Inflammatory macrophage treated with lipopolysaccharide for 4 hours (primary cell): ENCODE data around the gene TMEFF2.

Experiments used
- DNase-seq: peaks from one replicate; pipeline ENCODE4 v3.0.0-alpha.2; 2020

TMEFF2 gene

DNA sequence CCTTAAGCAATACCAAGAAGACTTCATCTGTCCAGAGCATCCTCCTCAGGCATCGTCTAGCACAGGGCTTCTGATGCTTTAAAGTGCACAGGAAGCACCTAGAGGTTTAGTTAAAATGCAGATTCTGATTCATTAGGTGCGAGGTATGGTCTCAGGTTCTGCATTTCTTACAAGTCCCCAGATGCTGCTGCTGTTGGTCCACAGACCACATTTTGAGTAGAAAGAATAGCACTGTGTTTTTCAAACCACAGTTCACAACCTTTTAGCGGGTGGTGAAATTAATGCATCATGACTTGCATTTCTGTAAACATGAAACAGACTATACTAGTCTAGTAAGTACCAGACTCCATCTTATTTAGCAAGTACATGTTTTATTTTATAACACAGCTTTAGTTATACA lies 134.6 kb downstream of the TMEFF2 start:
- DNase-seq, result no peak

DNA sequence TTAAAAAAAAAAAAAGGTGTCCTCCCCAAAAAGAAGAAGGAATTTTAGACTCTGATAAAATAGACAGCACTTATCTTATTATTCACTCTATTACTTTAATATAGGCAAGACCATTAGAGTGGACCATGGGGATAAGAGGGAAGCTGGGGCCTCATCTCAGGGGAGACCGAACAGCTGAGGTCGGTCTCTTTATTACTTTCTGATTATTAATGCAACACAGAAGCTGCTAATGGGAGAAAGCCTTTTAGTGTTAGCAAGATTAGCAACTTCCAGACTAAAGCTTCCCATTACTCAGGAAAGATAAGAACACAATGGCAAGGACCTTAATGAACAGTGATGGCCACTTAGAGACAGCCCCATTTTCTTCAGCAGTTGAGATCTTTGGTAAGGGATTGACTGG lies 135.5 kb downstream of the TMEFF2 start:
- DNase-seq, result no peak

DNA sequence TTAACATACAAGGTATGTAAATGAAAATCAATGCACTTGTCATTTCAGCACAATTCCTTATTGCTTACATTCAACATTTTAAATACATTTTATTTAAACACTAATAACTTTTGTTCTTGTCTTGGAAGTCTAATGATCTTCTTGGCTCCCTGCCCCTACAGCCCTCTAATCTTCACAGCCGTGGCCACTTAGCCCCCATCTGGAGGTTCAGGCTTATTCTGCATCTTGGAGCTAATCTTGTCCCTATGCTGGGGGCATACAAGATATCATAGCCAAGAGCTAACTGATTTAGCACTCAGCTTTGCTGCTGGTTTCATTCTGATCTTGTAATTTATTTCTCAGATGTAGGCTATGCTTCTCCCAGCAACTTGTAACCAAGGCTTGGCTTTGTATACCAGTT lies 140.8 kb downstream of the TMEFF2 start:
- DNase-seq, result no peak

- DNase-seq, result no peak
These were observed 143.2 kb downstream of the TMEFF2 start for GRCh38 chr2:192051533-192051932.

DNA sequence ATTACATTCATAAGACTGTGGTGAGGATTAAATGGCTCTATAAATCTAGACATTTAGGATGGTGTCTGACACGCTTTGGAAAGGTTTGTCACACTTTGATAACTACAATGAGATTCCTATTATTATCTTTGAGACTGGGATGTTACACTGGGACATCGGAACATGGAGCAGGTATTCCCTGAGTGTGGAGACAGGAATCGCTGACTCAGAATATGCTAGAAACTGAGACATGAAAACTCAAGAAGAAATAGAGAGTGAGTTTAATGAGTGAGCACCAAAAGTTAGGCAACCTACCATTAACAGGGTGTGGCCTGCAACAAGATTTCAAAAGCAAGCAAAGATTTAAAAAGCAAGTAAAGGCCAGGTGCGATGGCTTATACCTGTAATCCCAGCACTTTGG lies 145.4 kb downstream of the TMEFF2 start:
- no peak for DNase-seq

DNA sequence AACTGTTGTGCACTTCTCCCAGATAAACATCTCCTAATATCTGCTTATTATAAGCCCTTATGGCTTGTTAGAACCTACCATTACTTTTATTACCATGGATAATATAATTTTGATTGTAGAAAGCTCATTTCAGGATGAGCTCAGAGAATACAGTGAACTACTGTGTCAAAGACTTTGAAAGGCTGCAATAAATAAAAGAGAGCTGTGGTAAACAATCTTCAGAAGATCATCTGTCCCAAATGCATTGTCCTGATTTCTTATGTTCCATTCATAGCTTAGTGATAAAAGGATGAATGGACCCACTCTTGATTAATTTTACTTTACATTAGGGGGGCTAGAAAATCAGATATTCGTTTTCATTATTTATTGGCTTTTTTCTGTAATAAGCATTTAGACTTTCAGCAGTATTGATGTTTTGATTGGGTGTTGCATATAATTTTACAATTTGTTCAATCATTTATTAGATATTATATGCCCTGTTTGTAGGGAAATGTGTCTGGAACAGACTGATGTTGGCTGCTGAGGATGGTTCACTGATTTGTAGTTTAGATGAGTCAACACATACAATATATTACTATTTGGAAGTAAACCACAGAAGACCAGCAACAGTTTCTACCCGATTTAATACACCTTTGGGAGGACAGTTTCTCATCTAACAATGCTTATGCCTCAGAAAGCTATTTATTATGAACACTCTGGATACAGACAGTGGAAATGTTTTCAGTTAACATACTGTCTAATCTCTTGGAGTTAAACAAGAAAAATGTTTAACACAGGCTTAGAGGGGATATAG lies 147.2 kb downstream of the TMEFF2 start:
- DNase-seq, result no peak

DNA sequence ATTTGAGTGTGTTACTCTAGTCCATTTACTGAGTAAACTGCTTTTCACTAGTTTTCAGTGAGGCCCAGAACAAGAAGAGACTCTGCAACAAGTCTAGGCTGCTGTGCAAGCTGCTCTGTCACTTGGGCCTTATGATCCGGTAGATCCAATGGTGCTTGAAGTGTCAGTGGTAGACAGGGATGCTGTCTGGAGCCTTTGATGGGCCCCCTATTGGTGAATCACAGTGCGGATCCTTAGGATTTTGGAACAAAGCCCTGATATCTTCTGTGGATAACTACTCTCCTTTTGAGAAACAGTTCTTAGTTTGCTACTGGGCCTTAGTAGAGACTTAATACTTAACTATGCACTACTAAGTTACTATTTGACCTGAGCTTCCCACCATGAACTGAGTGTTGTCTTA lies 150.2 kb downstream of the TMEFF2 start:
- no peak for DNase-seq

DNA sequence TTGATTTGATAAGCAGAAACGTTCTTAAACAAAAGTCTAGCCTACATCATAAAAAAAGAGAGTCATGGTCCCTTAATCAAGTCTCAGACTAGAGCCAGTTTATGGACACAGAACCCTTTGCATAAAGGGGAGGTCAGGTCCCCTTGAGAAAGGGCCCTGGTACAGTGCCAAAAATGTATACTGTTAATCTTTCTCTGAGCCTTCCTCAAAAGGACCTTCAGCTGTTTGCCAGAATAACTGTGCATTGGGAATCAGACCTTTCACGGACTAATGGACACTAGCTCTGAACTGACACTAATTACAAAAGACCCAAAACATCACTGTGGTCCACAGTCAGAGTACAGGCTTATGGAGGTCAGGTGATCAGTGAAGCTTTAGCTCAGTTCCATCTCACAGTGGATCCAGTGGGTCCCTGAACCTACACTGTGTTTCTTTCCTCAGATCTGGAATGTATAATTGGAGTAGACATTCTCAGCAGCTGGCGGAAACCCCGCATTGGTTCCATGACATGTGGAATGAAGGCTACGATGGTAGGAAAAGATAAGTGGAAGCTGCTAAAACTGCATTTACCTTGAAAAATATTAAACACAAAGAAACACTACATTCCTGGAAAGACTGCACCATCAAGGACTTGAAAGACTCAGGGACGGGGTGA lies 151.4 kb downstream of the TMEFF2 start:
- no peak for DNase-seq

DNA sequence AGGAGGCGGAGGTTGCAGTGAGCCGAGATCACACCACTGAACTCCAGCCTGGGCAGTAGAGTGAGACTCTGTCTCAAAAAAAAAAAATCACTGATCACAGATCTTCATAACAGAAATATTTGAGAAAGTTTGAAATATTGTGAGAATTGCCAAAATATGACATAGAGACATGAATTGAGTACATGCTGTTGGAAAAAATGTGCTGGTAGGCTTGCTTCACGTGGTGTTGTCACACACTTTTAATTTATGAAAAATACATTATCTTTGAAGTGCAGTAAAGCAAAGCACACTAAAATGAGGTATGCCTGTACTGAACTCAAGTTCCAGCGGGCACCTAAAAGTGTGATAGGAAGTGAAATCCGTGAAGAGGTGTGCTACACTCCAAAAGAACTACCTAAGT lies 152.6 kb downstream of the TMEFF2 start:
- DNase-seq, result no peak

GRCh38 chr2:192038110-192038509 lies 156.6 kb downstream of the TMEFF2 start:
- DNase-seq, result no peak

DNA sequence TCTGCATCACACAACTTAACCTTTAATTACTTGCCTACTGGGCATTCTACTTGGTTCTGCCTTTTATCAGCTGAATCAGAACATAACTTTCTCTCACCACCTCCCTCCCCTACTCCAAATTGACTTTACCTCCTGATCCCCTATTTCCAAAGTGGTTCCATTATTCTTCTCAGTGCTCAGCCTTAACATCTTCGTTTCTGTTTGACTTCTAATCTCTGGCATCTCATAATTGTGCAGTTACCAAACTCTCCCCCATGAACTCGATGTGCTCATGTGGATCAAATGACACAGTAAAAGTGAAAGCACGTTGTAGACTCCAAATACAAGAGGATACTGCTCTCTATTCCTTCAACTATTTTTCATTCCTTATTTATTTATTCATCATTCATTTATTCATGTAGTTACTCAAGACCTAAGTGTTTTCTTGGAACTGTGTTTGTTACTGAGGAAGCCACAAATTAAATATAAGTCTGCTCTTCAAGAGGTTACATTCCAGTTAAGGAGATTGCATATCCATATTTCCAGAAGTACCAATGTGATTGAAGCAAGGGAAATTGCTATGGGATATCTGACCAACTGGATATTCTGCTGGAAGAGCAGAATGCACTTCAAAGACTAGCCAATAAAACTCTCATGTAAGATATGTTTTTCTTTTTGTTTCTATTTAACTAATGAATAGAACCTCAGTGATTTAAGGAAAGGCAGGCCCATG lies 158.8 kb downstream of the TMEFF2 start:
- no peak for DNase-seq

DNA sequence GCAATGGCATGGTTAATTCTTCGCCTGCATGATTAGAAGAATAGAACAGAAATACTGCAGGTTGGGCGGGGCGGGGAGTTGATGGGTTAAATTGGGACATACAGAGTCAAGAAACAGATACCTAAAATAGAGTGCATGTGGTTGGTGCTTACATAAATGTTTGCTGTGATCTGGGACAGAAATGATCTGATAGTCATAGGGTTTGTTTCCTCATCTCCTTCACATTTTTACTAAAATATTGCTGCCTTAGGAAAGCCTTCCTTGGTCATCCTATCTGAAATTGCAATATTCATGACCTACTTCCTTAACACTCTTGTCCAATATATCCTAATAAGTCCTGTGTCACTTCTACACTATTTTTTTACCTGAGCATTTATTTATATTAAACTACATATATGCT lies 163.9 kb downstream of the TMEFF2 start:
- peak; percentile 31 for DNase-seq

GRCh38 chr2:192030289-192030688 lies 164.4 kb downstream of the TMEFF2 start:
- DNase-seq, result peak; percentile 34

GRCh38 chr2:192029089-192029488 lies 165.6 kb downstream of the TMEFF2 start:
- no peak for DNase-seq

DNA sequence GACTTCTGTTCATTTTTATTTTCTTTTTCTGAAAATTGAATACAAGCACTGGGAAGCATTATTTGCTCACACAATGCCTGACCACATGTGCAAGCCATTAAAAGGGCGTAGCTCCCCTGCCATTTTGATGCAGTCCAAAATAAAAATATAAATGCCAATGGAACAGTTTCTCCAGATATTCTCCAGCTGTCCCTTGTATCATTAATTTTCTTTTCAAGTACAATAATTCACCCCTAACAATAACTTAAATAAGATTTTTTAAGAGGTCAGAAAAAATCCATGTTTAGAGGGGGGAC lies 168.0 kb downstream of the TMEFF2 start:
- no peak for DNase-seq

DNA sequence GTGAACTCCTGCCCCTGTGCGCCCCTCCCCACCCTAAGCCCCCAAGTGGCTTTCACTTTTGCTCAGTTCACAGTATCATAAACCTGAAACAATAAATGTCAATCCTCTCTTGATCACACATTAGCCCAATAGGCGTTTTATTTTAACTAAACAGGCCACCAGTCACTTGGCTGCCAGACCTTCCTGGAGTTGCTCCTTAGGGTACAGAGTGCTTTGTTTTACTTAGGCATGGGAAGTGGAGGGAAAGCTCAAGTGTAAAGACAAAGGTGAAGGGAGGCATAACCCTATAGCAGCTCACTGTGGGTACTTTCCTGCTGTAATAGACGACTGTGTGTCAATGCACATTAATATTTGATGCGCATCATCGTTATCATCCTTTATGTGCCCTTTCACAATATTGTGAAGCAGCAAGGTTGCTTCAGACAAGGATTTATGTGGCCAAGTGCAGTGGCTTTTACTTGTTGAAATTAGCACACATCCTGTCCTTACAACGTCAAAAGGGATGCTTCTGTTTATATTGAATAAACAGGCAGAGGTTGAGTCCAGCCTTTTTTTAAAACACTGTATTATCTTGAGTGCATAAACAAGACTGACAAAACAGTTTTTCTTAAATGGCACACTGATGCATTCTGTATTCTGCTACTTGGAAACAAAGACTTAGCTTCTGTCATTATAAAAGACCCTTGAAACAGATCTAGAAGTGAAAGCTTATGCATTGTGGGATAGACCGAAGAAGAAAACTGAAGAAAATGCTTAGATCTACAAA lies 168.5 kb downstream of the TMEFF2 start:
- DNase-seq, result no peak

- no peak for DNase-seq
These were observed 169.1 kb downstream of the TMEFF2 start for GRCh38 chr2:192025637-192026036.

DNA sequence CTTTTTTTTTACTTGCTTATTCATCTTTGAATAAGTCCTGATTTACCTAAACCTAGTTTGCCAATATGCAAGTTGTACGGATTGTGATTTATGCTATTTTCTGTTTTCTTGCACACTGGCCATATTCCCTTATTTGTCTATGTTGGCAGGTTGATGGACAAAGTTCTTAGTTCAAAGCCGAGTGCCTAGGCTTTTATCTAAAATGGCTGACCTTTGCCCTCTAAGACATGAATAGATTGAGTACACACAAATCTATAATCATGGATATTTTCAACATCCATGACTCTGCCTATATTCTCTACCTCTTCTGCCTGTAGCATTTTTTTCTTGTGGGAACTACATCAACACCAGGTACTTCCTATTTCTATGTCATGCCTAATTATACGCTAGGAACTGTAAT lies 171.7 kb downstream of the TMEFF2 start:
- no peak for DNase-seq

GRCh38 chr2:192017844-192018243 lies 176.9 kb downstream of the TMEFF2 start:
- no peak for DNase-seq

DNA sequence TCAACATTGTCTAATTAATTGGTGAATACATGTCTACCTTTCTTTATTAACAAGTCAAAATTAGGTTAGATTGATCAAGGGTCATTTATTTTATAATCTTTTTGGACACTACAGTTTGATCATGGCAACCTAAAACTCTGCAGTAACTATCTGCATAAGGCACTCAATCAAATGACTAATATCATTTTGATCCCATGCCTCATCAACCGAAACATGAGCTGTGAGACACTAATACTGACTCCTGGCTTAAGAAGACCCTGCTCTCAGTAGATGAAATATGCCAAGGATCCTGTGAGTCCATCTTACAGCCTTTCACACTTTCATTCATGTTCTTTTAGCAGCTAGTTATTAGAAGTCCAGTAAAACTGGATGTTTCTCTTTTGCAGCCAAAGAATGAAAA lies 178.5 kb downstream of the TMEFF2 start:
- DNase-seq, result no peak

DNA sequence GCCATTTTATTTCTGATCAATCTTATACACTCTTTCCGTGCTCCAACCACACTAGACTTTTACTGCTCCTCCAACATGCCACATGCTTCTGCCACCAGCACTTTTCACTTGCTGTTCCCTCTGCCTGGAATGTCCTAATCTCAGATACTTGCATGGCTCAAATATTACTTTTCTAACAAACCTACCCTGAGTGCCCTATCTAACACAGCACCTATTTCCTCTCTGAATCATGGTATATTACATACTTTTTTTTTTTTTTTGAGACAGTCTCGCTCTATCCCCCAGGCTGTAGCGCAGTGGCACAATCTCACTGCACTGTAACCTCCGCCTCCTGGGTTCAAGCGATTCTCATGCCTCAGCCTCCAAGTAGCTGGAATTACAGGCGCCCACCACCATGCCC lies 181.5 kb downstream of the TMEFF2 start:
- DNase-seq, result no peak

- DNase-seq, result no peak
These were observed 183.5 kb downstream of the TMEFF2 start for GRCh38 chr2:192011196-192011595.

DNA sequence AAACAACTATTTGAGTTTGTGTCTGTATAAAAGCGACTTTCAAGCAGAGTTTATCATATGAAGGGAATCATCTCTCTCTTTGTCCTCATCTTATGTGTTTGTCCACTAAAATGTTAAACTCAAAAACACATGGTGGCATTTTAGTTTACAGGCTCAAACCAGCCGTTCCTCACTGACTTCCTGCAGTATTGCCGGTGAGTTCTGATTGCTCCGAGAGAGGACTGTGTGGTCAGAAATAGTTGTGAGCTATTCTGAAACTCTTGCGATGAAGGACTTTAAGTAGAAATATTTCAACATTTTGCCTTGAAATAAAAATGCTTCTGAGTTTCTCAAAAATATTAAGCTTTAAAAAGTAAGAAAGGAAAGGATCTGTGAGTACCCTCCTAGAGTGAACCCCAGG lies 184.7 kb downstream of the TMEFF2 start:
- DNase-seq, result no peak
